Esophagus (tissue), 2 donors: ENCODE data around the gene UBL4A. TPM values are rescaled to one million over a fixed set of nuclear protein-coding genes. Genes with fewer than 3 reads are reported as not detected.

Source experiments
- H3K27ac ChIP-seq, 2 donors: one replicate each; pipeline ENCODE4 v1.5.1; 2013; ENCODE audit warnings: low read depth in 2 of 2, mild to moderate bottlenecking in 2 of 2, inconsistent platforms in 1 of 2, low read length in 1 of 2, moderate library complexity in 1 of 2
- H3K27me3 ChIP-seq, 2 donors: one replicate each; pipeline ENCODE4 v1.6.1; 2013; ENCODE audit warnings: low read length in 2 of 2, control low read depth in 1 of 2, mild to moderate bottlenecking in 1 of 2; ENCODE audit not compliant: insufficient read depth in 2 of 2, control insufficient read depth in 1 of 2
- H3K36me3 ChIP-seq, 2 donors: one replicate each; pipeline ENCODE4 v1.6.1; 2013; ENCODE audit warnings: low read length in 1 of 2; ENCODE audit not compliant: control insufficient read depth in 2 of 2, insufficient read depth in 2 of 2
- H3K4me1 ChIP-seq, 2 donors: one replicate each; pipeline ENCODE4 v1.6.1; 2013; ENCODE audit warnings: low read length in 1 of 2; ENCODE audit not compliant: control insufficient read depth in 2 of 2, insufficient read depth in 2 of 2
- H3K4me3 ChIP-seq, 2 donors: one replicate each; pipeline ENCODE4 v1.5.1; 2013; ENCODE audit warnings: low read length in 2 of 2, mild to moderate bottlenecking in 2 of 2, low read depth in 1 of 2, moderate library complexity in 1 of 2
- H3K9me3 ChIP-seq, 2 donors: one replicate each; pipeline ENCODE4 v1.6.1; 2013; ENCODE audit warnings: mild to moderate bottlenecking in 2 of 2, low read depth in 1 of 2, low read length in 1 of 2, moderate library complexity in 1 of 2; ENCODE audit not compliant: control insufficient read depth in 2 of 2, insufficient read depth in 1 of 2
- WGBS, 2 donors: extraction: QIAGEN DNeasy Blood & Tissue Kit; methylation state at CpG; one replicate each; pipeline ENCODE4 v1.1.7; 2013; 5-methylcytosine and 5-hydroxymethylcytosine counted together
- polyA plus RNA-seq, 2 donors: library from polyadenylated mRNA; stranded (reverse); fragments of 200-250 nt; gene quantifications; one replicate each; pipeline ENCODE4 v1.2.3, GENCODE V29; 2013
- donor health status: healthy with polysubstance abuse.
- donor health status: Bipolar disorder and iron deficiency.

Gene UBL4A
- polyA plus RNA-seq, 2 donors: 15.4 to 28.5 TPM

GRCh38 chrX:154476821-154477220 is 9.6 kb downstream of the UBL4A start:
- WGBS, 2 donors: 77% methylated on average over 8 of the region's 8 CpGs
- H3K27me3 ChIP-seq: no peaks in the 10 kb centered on the region
- H3K4me1 ChIP-seq: no peaks in the 10 kb centered on the region
- peaks cover 0 to 2% of the 10 kb centered on the region in 2 donors for H3K9me3 ChIP-seq
- H3K27ac ChIP-seq: no peak overlapping the region
- H3K36me3 ChIP-seq: peaks cover 0 to 2% of the 10 kb centered on the region in 2 donors
- H3K4me3 ChIP-seq: no peak overlapping the region

DNA sequence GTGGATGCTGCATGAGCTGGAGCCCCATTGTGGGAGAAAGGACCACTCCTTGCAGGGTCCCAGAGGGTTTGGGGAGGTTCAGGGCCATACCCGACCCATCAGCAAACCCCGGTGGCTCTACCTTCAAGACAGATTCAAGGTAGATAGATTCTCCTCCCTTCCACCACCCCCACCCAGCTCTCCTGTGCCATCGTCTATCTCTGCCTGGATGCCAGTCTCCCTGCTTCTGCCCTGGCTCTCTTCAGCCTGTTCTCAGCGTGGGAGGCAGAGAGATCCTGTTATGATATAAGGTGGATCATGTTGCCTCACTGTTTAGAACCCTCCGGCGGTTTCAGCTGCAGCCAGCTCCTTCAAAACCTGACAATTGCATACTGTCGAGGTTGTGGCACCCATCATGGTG is 12.7 kb downstream of the UBL4A start:
- 78 to 82% methylated on average over 7 of the region's 7 CpGs for WGBS, 2 donors
- H3K27ac ChIP-seq: no peak overlapping the region
- no peaks in the 10 kb centered on the region for H3K4me1 ChIP-seq
- H3K9me3 ChIP-seq: peaks cover 0 to 2% of the 10 kb centered on the region in 2 donors
- no peaks in the 10 kb centered on the region for H3K27me3 ChIP-seq
- no peak overlapping the region for H3K4me3 ChIP-seq
- peaks cover 0 to 26% of the 10 kb centered on the region in 2 donors for H3K36me3 ChIP-seq

GRCh38 chrX:154472685-154473632 is 13.5 kb downstream of the UBL4A start:
- H3K36me3 ChIP-seq: peaks cover 0 to 31% of the 10 kb centered on the region in 2 donors
- no peak overlapping the region for H3K4me3 ChIP-seq
- 71 to 75% methylated on average over 26 to 28 of the region's 28 CpGs for WGBS, 2 donors
- H3K27me3 ChIP-seq: no peaks in the 10 kb centered on the region
- peaks cover 0 to 2% of the 10 kb centered on the region in 2 donors for H3K9me3 ChIP-seq
- H3K27ac ChIP-seq: no peak overlapping the region
- H3K4me1 ChIP-seq: no peaks in the 10 kb centered on the region

- peaks cover 0 to 37% of the 10 kb centered on the region in 2 donors for H3K36me3 ChIP-seq
- H3K4me3 ChIP-seq: no peak overlapping the region
- WGBS, 2 donors: 82 to 89% methylated on average over 23 of the region's 23 CpGs
- H3K9me3 ChIP-seq: peaks cover 0 to 2% of the 10 kb centered on the region in 2 donors
- H3K4me1 ChIP-seq: no peaks in the 10 kb centered on the region
- H3K27me3 ChIP-seq: no peaks in the 10 kb centered on the region
- H3K27ac ChIP-seq: no peak overlapping the region
Measured at GRCh38 chrX:154471839-154472684, 14.4 kb downstream of the UBL4A start.

- H3K4me3 ChIP-seq: no peak overlapping the region
- H3K4me1 ChIP-seq: no peaks in the 10 kb centered on the region
- 87 to 90% methylated on average over 22 to 23 of the region's 23 CpGs for WGBS, 2 donors
- H3K27ac ChIP-seq: no peak overlapping the region
- H3K36me3 ChIP-seq: peaks cover 0 to 40% of the 10 kb centered on the region in 2 donors
- no peaks in the 10 kb centered on the region for H3K27me3 ChIP-seq
- no peaks in the 10 kb centered on the region for H3K9me3 ChIP-seq
Measured at GRCh38 chrX:154470914-154471568, 15.4 kb downstream of the UBL4A start.

DNA sequence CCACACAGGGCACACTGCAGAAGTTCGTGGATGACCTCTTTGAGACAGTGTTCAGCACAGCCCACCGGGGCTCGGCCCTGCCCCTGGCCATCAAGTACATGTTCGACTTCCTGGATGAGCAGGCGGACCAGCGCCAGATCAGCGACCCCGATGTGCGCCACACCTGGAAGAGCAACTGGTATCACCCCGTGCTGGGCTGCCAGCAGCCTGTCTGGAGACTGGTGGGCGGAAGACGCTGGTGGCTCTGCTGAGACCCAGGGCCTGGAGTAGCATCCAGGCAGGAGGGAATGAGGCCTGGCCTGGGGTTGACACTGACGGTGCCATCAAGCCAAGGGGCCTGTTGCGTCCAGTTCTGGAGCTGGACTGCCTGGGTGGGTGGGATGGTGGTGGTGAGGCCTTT is 16.0 kb downstream of the UBL4A start:
- WGBS, 2 donors: 90 to 91% methylated on average over 14 of the region's 14 CpGs
- H3K4me3 ChIP-seq: no peak overlapping the region
- no peaks in the 10 kb centered on the region for H3K27me3 ChIP-seq
- no peaks in the 10 kb centered on the region for H3K4me1 ChIP-seq
- H3K27ac ChIP-seq: no peak overlapping the region
- H3K36me3 ChIP-seq: peaks cover 0 to 46% of the 10 kb centered on the region in 2 donors
- no peaks in the 10 kb centered on the region for H3K9me3 ChIP-seq

- no peaks in the 10 kb centered on the region for H3K4me1 ChIP-seq
- peaks cover 0 to 50% of the 10 kb centered on the region in 2 donors for H3K36me3 ChIP-seq
- H3K4me3 ChIP-seq: no peak overlapping the region
- no peak overlapping the region for H3K27ac ChIP-seq
- WGBS, 2 donors: 92 to 94% methylated on average over 18 of the region's 18 CpGs
- no peaks in the 10 kb centered on the region for H3K27me3 ChIP-seq
- H3K9me3 ChIP-seq: no peaks in the 10 kb centered on the region
Measured at GRCh38 chrX:154469880-154470279, 16.5 kb downstream of the UBL4A start.

DNA sequence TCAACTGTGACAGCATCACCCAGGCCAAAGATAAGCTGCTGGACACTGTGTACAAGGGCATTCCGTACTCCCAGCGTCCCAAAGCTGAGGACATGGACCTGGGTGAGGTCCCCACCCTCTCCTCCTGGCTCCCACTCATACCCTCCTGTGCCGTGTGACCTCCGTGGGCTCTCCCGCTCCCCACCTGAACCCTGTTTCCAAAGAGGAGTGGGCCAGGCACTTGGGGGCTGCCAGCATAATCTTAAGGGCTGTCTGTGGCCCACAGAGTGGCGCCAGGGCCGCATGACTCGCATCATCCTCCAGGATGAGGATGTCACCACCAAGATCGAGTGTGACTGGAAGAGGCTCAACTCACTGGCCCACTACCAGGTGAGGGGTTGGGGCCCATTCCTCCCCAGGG is 17.3 kb downstream of the UBL4A start:
- Histone ChIP-seq H3K9me3 (no peaks in the 10 kb centered on the region), H3K27ac (no peak overlapping the region), H3K4me3 (no peak overlapping the region), H3K36me3 (peaks cover 0 to 54% of the 10 kb centered on the region in 2 donors), H3K27me3 (no peaks in the 10 kb centered on the region), H3K4me1 (no peaks in the 10 kb centered on the region)
- WGBS, 2 donors: 86 to 91% methylated on average over 9 of the region's 9 CpGs

GRCh38 chrX:154468217-154468616 is 18.2 kb downstream of the UBL4A start:
- Histone ChIP-seq H3K9me3 (peaks cover 0 to 2% of the 10 kb centered on the region in 2 donors), H3K4me1 (no peaks in the 10 kb centered on the region), H3K36me3 (peaks cover 0 to 56% of the 10 kb centered on the region in 2 donors), H3K27me3 (no peaks in the 10 kb centered on the region), H3K4me3 (no peak overlapping the region), H3K27ac (no peak overlapping the region)
- WGBS, 2 donors: 85 to 93% methylated on average over 22 to 23 of the region's 23 CpGs
